ENCODE results near the gene HPS6. TPM values are rescaled to one million over a fixed set of nuclear protein-coding genes. Genes with fewer than 3 reads are reported as not detected.

The HPS6 gene
- total and polyA plus RNA-seq, 10 donors, result 7.2 to 29.5 (median 17.0) TPM

DNA sequence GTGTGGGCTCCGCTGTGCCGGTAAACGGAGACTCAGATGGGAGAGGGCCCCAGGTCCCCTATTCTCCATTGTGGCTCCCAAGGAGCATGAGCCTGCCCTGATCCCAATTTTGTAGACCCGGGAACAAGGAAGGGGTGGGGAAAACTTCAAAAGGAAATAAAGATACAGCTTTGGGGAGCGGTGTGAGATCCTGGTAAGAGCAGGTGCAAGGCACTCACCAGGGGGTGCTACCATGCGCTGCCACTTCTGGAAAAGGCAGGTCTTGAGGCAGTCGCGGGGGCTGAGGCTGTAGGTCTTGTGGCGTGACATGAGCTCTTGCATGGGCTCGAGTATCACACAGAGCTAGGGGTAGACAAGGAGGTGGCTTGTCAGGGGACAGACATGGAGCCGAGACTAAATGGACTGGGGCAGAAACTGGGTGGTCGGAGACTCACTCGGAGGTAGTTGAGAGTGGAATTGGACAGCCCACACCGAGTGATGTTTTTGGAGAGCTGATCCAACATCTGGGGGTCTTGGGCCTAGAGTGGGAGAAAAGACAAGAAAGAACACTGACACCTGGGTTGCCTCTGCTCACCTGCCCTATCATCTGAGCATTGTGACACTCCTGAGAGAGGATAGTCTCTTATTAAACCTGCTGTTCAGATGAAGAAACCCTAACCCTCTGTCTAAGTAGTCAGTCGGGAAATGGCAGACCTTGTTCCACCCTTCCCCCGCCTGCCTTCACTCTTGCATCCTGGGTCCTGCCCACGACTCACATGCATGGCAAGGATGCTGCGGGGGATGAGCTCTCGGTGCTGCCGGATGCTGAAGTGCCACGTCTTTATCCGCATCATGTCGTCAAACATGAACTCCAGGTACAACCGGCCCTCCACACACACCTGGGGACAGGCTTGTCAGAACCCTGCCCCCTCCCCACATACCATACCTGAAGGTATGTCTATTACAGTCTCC, 44.3 kb downstream of the HPS6 start:
- 91 to 94% (median 94%) methylated on average over 24 of the region's 24 CpGs for WGBS, 5 donors
- intact Hi-C loops (cut with DNase I; ENCODE audit: low total_unique reads), result loop anchor here (10.0 kb wide), 1 partner anchor 45 kb away; the partner anchor contains the start of gene HPS6
- Histone ChIP-seq H3K4me3 (no peak overlapping the region), H3K36me3 (peaks cover 4 to 66% (median 53%) of the 10 kb centered on the region in 6 donors), H3K9me3 (no peaks in the 10 kb centered on the region), H3K27me3 (replicated peaks in 1 of 7) (no peaks in the 10 kb centered on the region), H3K27ac (no peak overlapping the region), H3K4me1 (peaks cover 14 to 43% (median 27%) of the 10 kb centered on the region in 6 donors)
- DNase-seq, result no peak
- TF ChIP-seq POLR2A (IDR thresholded peaks at IDR 0.05) (no peak), POLR2AphosphoS5 (IDR thresholded peaks at IDR 0.05) (peak in 2 of 3 donors; percentile 10 to 13)

DNA sequence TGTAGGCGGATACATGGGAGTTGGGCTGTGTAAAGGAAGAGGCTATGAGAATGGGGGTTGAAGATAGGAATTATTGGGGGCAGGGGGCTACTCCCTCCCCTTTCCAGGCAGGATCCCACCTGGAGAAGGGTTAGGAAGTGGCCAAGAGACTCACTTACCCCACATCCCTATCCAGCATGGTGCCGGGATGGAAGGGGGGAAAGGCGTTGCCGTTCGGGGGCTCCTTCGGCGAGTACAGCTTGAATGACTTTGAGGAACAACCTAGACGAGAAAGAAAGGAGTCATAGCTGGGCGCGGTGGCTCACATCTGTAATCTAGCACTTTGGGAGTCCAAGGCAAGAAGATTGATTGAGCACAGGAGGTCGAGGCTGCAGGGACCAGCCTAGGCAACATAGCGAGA, 46.1 kb downstream of the HPS6 start:
- intact Hi-C loops (cut with DNase I; ENCODE audit: low total_unique reads), result loop anchor here (10.0 kb wide), 1 partner anchor 46 kb away; the partner anchor contains the start of gene HPS6
- WGBS, 5 donors, result 87 to 97% (median 94%) methylated on average over 12 of the region's 12 CpGs
- peaks cover 4 to 56% (median 53%) of the 10 kb centered on the region in 6 donors for H3K36me3 ChIP-seq

DNA sequence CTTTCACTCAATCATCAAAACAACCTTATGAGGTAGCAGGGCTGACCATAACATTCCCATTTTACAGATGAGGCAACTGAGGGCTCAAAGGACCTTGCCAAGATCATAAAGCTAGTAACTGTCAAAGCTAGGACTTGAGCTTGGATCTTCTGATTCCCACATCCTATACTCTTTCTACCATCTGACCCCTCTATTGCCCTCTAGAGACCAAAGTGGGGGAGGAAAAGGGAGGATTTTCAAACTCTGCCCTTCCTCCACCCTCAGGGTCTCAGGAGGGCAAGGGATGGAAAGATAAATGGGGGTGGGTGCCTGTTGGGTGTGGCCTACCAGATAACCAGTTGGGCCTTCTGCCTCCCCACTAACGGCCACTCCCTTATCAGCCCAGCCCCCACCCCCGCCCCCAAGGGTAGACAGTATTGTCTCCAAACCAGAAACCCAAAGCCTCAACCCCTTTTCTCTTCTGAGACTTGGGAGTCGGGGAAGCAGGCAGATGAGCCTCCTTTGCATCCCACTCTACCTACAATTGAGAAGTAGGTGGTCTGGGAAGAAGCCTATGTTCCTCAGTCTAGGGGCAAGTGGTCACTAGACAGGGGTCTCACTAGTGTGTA, 47.2 kb downstream of the HPS6 start:
- H3K9me3 ChIP-seq, result no peaks in the 10 kb centered on the region
- no peak for DNase-seq
- intact Hi-C loops (cut with DNase I; ENCODE audit: low total_unique reads), result loop anchor here (10.0 kb wide), 1 partner anchor 48 kb away; the partner anchor contains the start of gene HPS6

More for the DNA sequence above, 46.1 kb downstream of the HPS6 start:
- no peak for TF ChIP-seq POLR2A (IDR thresholded peaks at IDR 0.05)
- no peaks in the 10 kb centered on the region for H3K9me3 ChIP-seq
- H3K4me1 ChIP-seq, result peaks cover 26 to 50% (median 39%) of the 10 kb centered on the region in 6 donors
- DNase-seq, result no peak
- no peaks in the 10 kb centered on the region for H3K27me3 ChIP-seq (replicated peaks in 1 of 7)
- H3K27ac ChIP-seq, result no peak overlapping the region
- no peak overlapping the region for H3K4me3 ChIP-seq

DNA sequence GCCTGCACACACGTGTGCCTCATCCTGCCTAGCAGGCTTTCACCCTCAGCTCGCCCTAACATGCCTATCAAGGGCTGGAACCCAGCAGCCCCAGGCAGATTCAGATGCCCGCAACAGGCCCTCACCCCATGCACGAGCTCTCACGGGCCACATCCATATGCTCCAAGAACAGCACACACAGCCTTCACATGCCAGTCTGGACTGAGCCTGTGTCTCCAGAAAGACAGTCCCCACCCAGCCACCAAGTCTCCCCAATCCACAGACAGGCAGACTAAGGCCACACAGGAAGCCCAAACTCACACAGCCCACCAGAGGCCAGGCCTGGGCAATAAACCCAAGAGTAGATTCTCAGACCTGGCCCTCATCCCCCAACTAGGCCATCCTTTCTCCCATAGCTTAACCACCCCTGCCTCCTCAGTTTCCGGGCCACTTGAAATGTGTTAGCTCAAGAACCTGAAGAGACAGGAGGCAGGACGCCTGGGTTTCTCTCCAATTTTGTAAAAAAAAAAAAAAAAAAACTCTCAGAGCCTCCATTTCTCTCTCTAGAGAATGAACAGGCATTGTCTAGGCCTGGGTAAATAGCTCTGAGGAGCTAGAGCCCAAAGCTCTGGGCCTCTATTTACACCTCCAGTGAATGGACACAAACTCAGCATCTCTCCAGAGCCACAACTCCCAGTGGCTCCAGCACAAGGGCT, 48.3 kb downstream of the HPS6 start:
- 47 to 62% (median 57%) methylated on average over 7 of the region's 7 CpGs for WGBS, 5 donors
- Histone ChIP-seq H3K27ac (peak overlapping the region in 4 of 8 donors; percentile 96 to 99 (median 98)), H3K36me3 (peaks cover 4 to 35% (median 33%) of the 10 kb centered on the region in 6 donors), H3K4me3 (peak overlapping the region in 7 of 8 donors; percentile 60 to 97 (median 77)), H3K27me3 (replicated peaks in 1 of 7) (no peaks in the 10 kb centered on the region), H3K9me3 (no peaks in the 10 kb centered on the region), H3K4me1 (peaks cover 48 to 71% (median 61%) of the 10 kb centered on the region in 6 donors)
- DNase-seq, result no peak
- TF ChIP-seq, protein P1, sequence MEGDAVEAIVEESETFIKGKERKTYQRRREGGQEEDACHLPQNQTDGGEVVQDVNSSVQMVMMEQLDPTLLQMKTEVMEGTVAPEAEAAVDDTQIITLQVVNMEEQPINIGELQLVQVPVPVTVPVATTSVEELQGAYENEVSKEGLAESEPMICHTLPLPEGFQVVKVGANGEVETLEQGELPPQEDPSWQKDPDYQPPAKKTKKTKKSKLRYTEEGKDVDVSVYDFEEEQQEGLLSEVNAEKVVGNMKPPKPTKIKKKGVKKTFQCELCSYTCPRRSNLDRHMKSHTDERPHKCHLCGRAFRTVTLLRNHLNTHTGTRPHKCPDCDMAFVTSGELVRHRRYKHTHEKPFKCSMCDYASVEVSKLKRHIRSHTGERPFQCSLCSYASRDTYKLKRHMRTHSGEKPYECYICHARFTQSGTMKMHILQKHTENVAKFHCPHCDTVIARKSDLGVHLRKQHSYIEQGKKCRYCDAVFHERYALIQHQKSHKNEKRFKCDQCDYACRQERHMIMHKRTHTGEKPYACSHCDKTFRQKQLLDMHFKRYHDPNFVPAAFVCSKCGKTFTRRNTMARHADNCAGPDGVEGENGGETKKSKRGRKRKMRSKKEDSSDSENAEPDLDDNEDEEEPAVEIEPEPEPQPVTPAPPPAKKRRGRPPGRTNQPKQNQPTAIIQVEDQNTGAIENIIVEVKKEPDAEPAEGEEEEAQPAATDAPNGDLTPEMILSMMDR (IDR thresholded peaks at IDR 0.05 in 8 of 11, conservative IDR thresholded peaks at IDR 0.05 in 3 of 11), result no peak
- TF ChIP-seq POLR2AphosphoS5 (IDR thresholded peaks at IDR 0.05) (no peak), POLR2A (IDR thresholded peaks at IDR 0.05) (no peak)
- intact Hi-C loops (cut with DNase I; ENCODE audit: low total_unique reads), result loop anchor here (10.0 kb wide), 1 partner anchor 49 kb away; the partner anchor contains the start of gene HPS6

More for the DNA sequence above, 47.2 kb downstream of the HPS6 start:
- Histone ChIP-seq H3K36me3 (peaks cover 4 to 46% (median 44%) of the 10 kb centered on the region in 6 donors), H3K4me1 (peaks cover 37 to 60% (median 50%) of the 10 kb centered on the region in 6 donors), H3K27ac (peak overlapping the region in 2 of 8 donors; percentile 97 to 99), H3K4me3 (no peak overlapping the region), H3K27me3 (replicated peaks in 1 of 7) (no peaks in the 10 kb centered on the region)
- TF ChIP-seq, protein P1 (IDR thresholded peaks at IDR 0.05 in 8 of 11, conservative IDR thresholded peaks at IDR 0.05 in 3 of 11), result no peak
- no peak for TF ChIP-seq POLR2A (IDR thresholded peaks at IDR 0.05)
- no peak for TF ChIP-seq POLR2AphosphoS5 (IDR thresholded peaks at IDR 0.05)
- 60 to 79% (median 65%) methylated on average over 3 of the region's 3 CpGs for WGBS, 5 donors
